ENCODE data around the gene CACFD1. TPM values are rescaled to one million over a fixed set of nuclear protein-coding genes. Genes with fewer than 3 reads are reported as not detected.

Gene CACFD1
- polyA plus RNA-seq, 1 experiment: 9.2 TPM

- H3K9me3 ChIP-seq (ENCODE audit: control insufficient read depth, insufficient read depth, low read length): no peaks in the 10 kb centered on the region
- H3K4me3 ChIP-seq (ENCODE audit: low read depth, low read length): no peak overlapping the region
- no peak for DNase-seq (ENCODE audit: low read depth, low spot score)
- ChIA-PET POLR2A (no interaction called here), CTCF (no interaction called here)
- no peak for TF ChIP-seq CTCF (IDR thresholded peaks at IDR 0.05; ENCODE audit: low read depth, low read length)
- H3K27ac ChIP-seq (ENCODE audit: low read depth, low read length): no peak overlapping the region
- peaks cover 2% of the 10 kb centered on the region for H3K27me3 ChIP-seq (ENCODE audit: control insufficient read depth, insufficient read depth, low read length)
Observed at GRCh38 chr9:133463864-133464615, 4.3 kb downstream of the CACFD1 start.

GRCh38 chr9:133464638-133465037, 4.9 kb downstream of the CACFD1 start:
- DNase-seq (ENCODE audit: low read depth, low spot score): no peak
- Histone ChIP-seq H3K4me3 (ENCODE audit: low read depth, low read length) (no peak overlapping the region), H3K9me3 (ENCODE audit: control insufficient read depth, insufficient read depth, low read length) (no peaks in the 10 kb centered on the region), H3K27ac (ENCODE audit: low read depth, low read length) (no peak overlapping the region), H3K27me3 (ENCODE audit: control insufficient read depth, insufficient read depth, low read length) (peaks cover 2% of the 10 kb centered on the region)
- TF ChIP-seq CTCF (IDR thresholded peaks at IDR 0.05; ENCODE audit: low read depth, low read length): no peak
- CTCF ChIA-PET: no interaction called here
- POLR2A ChIA-PET: no interaction called here

GRCh38 chr9:133465984-133466383, 6.2 kb downstream of the CACFD1 start:
- DNase-seq (ENCODE audit: low read depth, low spot score): no peak
- no peak overlapping the region for H3K27ac ChIP-seq (ENCODE audit: low read depth, low read length)
- CTCF ChIA-PET: no interaction called here
- POLR2A ChIA-PET: no interaction called here
- H3K4me3 ChIP-seq (ENCODE audit: low read depth, low read length): no peak overlapping the region
- no peak for TF ChIP-seq CTCF (IDR thresholded peaks at IDR 0.05; ENCODE audit: low read depth, low read length)
- H3K27me3 ChIP-seq (ENCODE audit: control insufficient read depth, insufficient read depth, low read length): peaks cover 2% of the 10 kb centered on the region
- H3K9me3 ChIP-seq (ENCODE audit: control insufficient read depth, insufficient read depth, low read length): no peaks in the 10 kb centered on the region

GRCh38 chr9:133467101-133467500, 7.3 kb downstream of the CACFD1 start:
- no peaks in the 10 kb centered on the region for H3K9me3 ChIP-seq (ENCODE audit: control insufficient read depth, insufficient read depth, low read length)
- no peak overlapping the region for H3K27ac ChIP-seq (ENCODE audit: low read depth, low read length)
- TF ChIP-seq CTCF (IDR thresholded peaks at IDR 0.05; ENCODE audit: low read depth, low read length): no peak
- ChIA-PET CTCF (no interaction called here), POLR2A (no interaction called here)
- no peak for DNase-seq (ENCODE audit: low read depth, low spot score)
- no peak overlapping the region for H3K4me3 ChIP-seq (ENCODE audit: low read depth, low read length)
- peaks cover 2% of the 10 kb centered on the region for H3K27me3 ChIP-seq (ENCODE audit: control insufficient read depth, insufficient read depth, low read length)

- CTCF ChIA-PET: no interaction called here
Observed at GRCh38 chr9:133468374-133468773, 8.6 kb downstream of the CACFD1 start.

More at GRCh38 chr9:133468374-133468773, 8.6 kb downstream of the CACFD1 start:
- TF ChIP-seq CTCF (IDR thresholded peaks at IDR 0.05; ENCODE audit: low read depth, low read length): no peak
- H3K27me3 ChIP-seq (ENCODE audit: control insufficient read depth, insufficient read depth, low read length): no peaks in the 10 kb centered on the region
- POLR2A ChIA-PET: no interaction called here
- H3K4me3 ChIP-seq (ENCODE audit: low read depth, low read length): no peak overlapping the region
- no peak for DNase-seq (ENCODE audit: low read depth, low spot score)
- no peak overlapping the region for H3K27ac ChIP-seq (ENCODE audit: low read depth, low read length)
- H3K9me3 ChIP-seq (ENCODE audit: control insufficient read depth, insufficient read depth, low read length): no peaks in the 10 kb centered on the region
